SIG-M5 treated with dmso at 0.1 percent for 504 hours (cell line): ENCODE measurements around the gene PTTG1IP.
"Not testable (repeated sequence)": the region's sequence is repeated elsewhere in the genome, so short reads cannot be mapped to it uniquely, and the experiment has no call there.

Experiments
- DNase-seq: peaks from one replicate; lab custom pipeline; 2025; ENCODE audit not compliant: unreplicated experiment; lab: John Stamatoyannopoulos, UW

Gene PTTG1IP

GRCh38 chr21:44885615-44886014 lies 12.1 kb upstream of the PTTG1IP start:
- DNase-seq, result no peak

DNA sequence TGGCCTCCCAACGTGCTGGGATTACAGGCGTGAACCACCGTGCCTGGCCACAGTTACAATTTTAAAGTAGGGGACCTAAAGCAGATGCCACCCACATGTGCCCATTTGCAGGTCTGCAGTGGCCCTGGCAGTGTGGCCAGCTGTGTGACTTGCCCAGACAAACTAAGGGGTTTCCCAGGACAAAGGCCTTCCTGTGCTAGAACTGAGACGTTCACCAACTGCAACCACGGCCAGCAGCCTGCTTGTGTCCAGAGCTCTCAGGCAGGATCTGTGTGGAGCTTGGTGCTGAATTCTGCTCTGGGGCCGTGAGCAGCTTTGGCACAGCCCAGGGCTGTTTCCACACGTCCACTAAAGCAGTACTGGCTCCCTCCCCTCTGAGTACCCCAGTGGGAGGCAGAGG lies 10.6 kb upstream of the PTTG1IP start:
- no peak for DNase-seq

DNA sequence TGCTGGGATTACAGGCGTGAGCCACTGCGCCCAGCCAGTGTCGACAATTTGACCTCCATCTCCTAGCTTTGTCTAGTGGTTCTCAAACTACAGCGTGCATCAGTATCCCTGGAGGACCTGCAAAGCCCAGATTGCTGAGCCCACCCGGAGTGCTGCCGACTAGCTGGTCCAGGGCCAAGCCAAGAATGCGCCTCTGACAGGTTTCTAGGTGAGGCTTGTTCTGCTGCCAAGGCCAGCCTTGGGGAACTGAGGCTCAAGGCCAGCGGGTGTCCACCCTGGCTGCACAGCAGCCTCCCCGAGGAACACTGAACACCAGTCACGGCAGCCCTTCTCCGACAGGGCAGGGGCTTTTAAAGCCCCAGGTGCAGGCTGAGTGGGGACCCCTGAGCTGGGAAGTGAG lies 9.8 kb upstream of the PTTG1IP start:
- no peak for DNase-seq

DNA sequence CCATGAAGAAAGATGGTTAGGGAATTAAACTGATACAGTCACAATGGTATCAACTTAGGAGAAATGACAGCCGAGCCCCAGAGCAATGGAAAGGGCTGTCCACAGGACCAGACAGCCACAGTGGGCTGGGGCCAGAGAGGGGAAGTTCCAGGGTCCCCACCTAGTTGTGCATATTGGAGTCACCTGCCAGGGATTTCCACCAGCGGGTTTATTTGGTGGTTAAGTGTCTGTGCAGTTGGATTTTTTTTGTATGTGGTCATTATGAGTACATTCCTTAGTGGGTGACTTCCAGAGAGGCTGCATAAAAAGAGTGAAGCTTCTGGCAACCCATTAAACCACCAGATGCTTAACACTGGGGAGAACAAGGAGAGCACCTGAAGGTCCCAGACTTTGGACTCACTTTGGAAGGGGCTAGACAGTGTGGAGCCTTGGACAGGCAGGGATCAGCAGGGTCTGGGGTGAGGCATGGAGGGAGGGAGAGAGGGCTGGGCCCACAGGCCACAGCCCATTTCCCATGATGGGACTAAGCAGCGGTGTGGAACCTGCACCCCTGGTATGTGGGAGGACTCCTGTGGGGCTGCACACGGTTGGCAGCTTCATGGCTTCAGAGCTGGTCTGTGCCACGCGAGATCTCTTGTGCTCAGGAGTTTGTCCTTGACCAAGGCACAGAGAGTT lies 7.8 kb upstream of the PTTG1IP start:
- peak; percentile 74 for DNase-seq

GRCh38 chr21:44880405-44881197 lies 7.1 kb upstream of the PTTG1IP start:
- DNase-seq, result peak; percentile 97

DNA sequence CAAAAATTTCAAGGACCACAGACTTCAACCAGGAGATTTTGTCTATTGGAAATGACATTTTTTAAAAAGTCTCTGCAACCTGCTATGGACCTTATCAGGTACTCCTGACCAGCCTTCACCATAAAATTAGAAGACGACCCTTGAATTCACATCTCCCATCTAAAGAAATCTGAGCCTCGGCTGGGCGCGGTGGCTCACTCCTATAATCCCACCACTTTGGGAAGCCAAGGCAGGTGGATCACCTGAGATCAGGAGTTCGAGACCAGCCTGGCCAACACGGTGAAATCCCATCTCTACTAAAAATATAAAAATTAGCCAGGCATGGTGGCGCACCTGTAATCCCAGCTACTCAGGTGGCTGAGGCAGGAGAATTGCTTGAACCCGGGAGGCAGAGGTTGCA lies 5.7 kb upstream of the PTTG1IP start:
- DNase-seq, result not testable (repeated sequence)

- peak; percentile 95 for DNase-seq
Measured at GRCh38 chr21:44878053-44878982, 4.8 kb upstream of the PTTG1IP start.

DNA sequence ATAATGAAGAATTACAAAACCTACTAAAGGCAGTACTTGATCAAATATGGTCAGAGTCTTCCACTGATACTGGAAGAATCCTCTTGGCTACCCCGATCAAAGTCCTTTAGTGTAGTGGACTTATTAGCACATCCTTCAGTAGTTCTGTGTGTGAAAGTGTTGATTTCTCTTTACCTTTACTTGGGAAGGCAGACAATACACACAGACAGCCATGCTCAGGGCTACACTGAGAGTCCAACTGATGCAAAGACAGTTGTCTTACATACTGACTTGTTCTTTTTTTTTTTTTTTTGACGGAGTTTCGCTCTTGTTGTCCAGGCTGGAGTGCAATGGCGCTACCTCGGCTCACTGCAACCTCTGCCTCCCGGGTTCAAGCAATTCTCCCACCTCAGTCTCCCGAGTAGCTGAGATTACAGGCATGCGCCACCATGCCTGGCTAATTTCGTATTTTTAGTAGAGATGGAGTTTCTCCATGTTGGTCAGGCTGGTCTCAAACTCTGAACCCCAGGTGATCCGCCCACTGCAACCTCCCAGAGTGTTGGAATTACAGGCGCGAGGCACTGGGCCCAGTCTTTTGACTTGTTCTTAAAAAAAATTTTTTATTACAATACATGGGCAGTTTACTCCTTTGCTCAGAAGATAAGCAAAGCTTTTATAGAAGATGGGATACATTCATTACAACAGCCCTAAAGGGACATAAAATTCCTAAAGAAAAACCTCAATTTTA lies 3.5 kb upstream of the PTTG1IP start:
- no peak for DNase-seq

DNA sequence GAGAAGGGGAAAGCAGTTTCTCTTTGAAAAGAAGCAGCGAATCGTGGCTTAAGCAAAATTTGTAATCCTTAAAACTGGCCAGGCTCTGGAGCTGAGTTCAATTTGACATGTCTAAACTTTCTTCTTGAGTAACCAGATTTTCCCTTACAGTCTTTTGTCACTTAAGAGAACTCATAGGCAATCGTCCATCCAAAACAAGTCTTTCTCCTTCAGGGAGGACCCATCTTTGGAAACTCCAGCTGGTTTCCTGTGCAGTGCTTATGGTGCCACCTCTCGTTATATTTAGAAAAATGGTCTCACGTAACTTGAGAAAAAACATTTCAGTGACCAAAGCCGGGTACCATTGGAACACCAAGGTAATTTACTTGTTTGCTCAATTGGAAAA lies 1.8 kb upstream of the PTTG1IP start:
- peak; percentile 72 for DNase-seq

DNA sequence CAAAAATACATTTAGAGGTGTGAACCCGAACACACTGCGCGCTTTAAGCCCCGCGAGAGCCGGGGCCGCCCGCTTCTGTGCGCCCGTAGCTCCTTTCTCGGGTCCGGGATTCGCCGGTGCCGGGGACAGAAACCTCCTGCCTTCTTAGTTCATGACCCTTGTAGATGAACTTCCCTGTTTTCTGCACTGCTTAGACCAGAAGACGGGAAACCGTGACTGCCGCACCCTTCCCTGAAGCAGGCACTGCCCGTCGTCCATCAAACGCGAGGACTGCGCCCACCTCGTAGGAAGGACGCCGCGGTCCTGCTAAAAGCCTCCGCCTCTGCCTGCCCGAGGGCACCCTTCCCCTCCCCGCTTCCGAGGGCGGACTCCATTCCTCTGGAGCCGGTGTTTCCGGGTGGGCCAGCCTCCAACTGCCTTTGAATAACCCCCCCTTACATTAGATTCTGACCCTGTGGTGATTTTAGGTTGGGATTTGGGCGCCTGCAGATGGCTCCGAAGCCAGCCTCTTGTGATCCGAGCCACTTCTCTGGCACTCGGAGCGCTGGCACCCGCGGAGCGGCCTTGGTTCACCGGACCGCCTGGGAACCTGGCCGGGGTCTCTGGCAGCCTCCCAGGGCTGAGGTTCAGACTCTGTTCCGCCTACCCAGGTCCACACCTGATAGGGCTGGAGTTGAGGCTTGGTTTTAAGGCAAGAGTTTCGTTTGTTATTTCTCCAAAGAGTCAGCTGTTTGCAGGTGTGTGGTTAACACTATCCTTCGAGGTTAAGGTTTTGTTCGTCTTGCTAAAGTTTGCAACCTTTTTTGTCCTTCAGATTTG lies 1.2 kb upstream of the PTTG1IP start:
- peak; percentile 67 for DNase-seq

DNA sequence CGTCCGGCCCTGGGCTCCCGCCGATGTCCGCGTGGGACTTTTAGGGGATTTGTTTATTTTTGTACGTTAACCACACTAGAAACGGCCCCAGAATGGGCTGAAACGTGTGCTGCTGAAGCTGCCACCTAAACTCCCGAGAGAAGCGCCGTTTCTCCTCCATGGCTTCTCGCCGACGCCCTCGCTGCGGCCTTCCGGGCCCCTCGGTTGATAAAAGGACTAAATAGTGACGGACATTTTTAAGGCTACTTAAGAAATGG lies 678 bp upstream of the PTTG1IP start:
- DNase-seq, result no peak

DNA sequence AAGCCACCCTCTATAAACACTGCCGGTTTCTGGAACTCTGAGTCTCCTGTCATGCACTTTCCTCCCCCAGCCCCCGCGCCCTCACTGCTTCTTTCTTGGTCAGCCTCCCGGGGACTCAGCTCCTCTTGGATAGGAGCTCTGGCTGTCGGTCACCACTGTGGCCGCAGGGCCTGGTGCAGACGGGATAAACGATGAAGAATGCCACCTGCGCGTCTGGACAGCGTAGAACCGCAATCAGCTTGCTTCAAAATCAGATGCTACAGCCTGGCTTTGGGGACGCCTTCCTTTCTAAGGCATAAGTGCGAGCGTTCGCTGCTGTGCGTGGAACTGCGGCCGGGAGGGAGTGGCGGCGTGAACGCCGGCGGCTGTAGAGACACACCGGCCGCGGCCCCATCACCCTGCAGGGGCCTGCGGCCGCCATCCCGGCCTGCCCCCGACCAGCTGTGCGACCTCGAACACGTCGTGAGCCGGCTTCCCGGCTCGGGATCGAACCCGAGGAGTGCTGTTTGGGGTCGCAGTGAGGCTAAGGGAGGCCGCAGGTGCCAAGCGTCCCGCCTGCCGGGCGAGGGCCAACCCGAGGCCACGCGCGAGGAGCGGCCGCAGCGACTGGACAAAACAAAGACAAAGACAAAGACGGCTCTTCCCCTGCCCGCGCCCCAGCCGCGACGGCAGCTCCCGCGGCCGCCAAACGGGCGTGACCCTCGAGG lies 688 bp downstream of the PTTG1IP start:
- no peak for DNase-seq

DNA sequence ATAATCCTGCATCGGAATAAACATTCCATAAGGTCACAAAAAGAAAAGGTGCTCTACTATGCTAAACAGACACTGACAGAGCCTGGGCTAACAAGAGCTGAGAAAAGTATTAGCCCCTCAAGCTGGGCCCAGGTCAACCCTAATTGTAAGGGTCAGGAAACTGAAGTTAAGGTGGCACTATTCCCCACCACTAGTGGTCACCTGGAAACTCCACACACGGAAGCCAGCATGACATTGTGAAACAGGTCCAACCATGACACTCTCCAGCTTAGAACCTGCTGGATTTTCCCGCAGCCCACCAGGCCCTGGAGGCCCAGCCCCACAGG lies 1.2 kb downstream of the PTTG1IP start:
- peak; percentile 52 for DNase-seq

DNA sequence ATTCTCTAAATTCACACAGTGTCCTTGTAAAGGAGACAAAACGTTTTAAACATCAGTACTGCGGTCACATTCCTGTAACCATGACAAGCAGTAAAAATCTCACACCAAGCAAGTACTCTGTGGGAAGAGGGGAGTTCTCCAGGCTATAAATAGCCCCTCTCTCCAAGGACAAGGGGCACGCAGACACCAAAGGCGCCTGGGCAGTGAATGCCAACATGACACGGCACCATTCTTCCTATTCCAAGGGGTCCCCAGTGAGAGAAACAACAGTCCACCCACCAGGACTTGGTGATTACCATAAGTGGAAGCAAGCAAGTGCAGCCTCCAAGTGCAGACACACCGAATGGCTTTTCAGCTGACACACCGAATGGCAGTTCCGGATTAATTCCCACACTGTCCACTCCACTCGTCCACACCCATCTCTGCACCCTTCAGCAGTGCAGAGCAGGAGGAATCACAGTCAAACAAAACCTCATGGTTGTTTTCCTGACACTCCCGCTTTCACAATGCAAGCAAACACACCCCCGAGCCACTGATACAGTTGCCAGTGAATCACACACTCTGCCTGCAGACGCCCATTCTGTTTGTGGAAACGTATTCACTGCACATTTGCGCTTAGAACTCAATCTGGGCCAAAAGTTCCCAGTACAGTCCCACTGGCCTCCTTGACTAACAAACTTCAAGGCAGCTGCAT lies 1.8 kb downstream of the PTTG1IP start:
- peak; percentile 63 for DNase-seq

DNA sequence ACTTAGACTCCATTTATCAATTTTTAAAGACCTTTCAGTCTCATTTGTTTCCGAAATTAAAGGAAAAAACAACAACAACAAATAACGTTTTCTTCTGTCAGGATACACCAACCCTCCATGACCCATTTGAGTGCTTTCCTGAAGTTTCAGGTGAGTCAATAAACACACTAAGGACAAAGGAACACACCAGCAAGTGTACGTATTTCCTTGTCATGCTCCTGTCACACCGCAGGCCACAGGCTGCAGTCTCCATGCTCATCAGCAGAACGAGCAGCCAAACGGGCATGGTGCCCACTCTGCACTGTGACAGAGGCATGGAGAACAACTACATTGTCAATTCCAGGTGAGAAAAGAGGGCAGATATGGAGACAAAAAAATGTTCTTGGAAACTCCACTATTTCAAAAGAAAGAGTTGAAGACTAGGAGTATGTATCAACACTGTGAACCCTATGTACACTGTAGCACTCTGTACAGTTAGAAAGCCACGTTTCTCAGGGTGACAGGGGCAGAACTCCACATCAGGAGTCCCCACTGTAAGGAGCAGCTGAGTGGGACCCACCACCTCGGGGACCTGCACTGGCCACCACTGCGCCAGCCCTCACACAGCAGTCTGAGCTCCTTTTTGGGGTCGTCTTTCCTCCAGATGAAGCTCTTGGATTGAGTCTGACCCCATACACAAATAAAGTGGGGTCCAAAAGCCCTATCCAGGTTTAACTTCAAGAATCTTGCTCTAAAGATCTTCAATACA lies 2.6 kb downstream of the PTTG1IP start:
- DNase-seq, result no peak

- no peak for DNase-seq
Measured at GRCh38 chr21:44869781-44870747, 3.4 kb downstream of the PTTG1IP start.

DNA sequence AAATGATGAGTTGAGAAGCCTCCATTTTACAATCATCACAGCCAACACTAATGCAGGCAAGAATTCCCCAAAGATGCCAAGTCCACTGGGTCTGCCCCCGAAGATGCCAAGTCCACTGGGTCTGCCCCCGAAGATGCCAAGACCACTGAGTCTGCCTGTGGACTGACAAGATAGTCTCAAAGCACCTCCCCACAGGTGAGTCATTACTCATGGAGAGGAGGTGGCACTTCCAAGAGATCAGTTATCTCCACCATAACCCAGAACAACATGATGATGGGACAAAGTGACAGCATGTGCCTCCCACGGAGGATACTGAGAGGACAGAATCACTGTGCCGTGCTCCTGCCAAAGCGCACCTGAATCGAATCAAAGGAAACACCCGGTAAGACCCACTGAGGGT lies 4.8 kb downstream of the PTTG1IP start:
- DNase-seq, result no peak
